Stimulated activated CD4-positive, alpha-beta T cell treated with anti-CD3 and anti-CD28 coated beads, TNF-alpha, amount 100 ng/mL, for 4 hours (primary cell): ENCODE measurements around the gene PHF13.

Source experiments
- DNase-seq, 3 experiments: peaks; one replicate each; pipeline ENCODE4 v3.0.0-alpha.2; 2020; ENCODE audit warnings: low read depth in 3 of 3

Gene PHF13

GRCh38 chr1:6613361-6614018, at the start of gene PHF13:
Gene PHF13, plus strand, starts transcription at chr1:6613731. Its CDS starts 336 bp downstream, at chr1:6614067.
- DNase-seq: peak; percentile 99

GRCh38 chr1:6569033-6569432, 44.5 kb upstream of the PHF13 start:
- DNase-seq: no peak

GRCh38 chr1:6570100-6570499, 43.4 kb upstream of the PHF13 start:
- no peak for DNase-seq

GRCh38 chr1:6570987-6571386, 42.5 kb upstream of the PHF13 start:
- DNase-seq: no peak

GRCh38 chr1:6572653-6573383, 40.7 kb upstream of the PHF13 start:
- DNase-seq: no peak

GRCh38 chr1:6574025-6574620, 39.4 kb upstream of the PHF13 start:
- DNase-seq: no peak

- DNase-seq: no peak
These were observed 38.7 kb upstream of the PHF13 start for GRCh38 chr1:6574818-6575217.

- DNase-seq: no peak
These were observed 35.6 kb upstream of the PHF13 start for GRCh38 chr1:6577831-6578525.

GRCh38 chr1:6578624-6579373, 34.7 kb upstream of the PHF13 start:
- no peak for DNase-seq

GRCh38 chr1:6579374-6580118, 34.0 kb upstream of the PHF13 start, which contains the start of gene ZBTB48:
Gene ZBTB48, plus strand, starts transcription at chr1:6579994. Its CDS starts 616 bp downstream, at chr1:6580610.
- peak; percentile 91 to 93 (median 93) for DNase-seq

GRCh38 chr1:6580119-6580592, 33.4 kb upstream of the PHF13 start:
- DNase-seq: no peak

- DNase-seq: no peak
These were observed 32.7 kb upstream of the PHF13 start for GRCh38 chr1:6580593-6581409.

- no peak for DNase-seq
These were observed 31.8 kb upstream of the PHF13 start for GRCh38 chr1:6581561-6582305.

- DNase-seq: no peak
These were observed 31.2 kb upstream of the PHF13 start for GRCh38 chr1:6582370-6582769.

- no peak for DNase-seq
These were observed 29.1 kb upstream of the PHF13 start for GRCh38 chr1:6584126-6585080.

GRCh38 chr1:6585081-6585722, 28.3 kb upstream of the PHF13 start:
- DNase-seq: no peak

GRCh38 chr1:6585841-6586240, 27.7 kb upstream of the PHF13 start:
- no peak for DNase-seq
